ENCODE data around the gene MED6. TPM values are rescaled to one million over a fixed set of nuclear protein-coding genes. Genes with fewer than 3 reads are reported as not detected.

The MED6 gene, protein sequence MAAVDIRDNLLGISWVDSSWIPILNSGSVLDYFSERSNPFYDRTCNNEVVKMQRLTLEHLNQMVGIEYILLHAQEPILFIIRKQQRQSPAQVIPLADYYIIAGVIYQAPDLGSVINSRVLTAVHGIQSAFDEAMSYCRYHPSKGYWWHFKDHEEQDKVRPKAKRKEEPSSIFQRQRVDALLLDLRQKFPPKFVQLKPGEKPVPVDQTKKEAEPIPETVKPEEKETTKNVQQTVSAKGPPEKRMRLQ
- total RNA-seq: 10 to 100 TPM; 47.9 to 49.0 TPM

DNA sequence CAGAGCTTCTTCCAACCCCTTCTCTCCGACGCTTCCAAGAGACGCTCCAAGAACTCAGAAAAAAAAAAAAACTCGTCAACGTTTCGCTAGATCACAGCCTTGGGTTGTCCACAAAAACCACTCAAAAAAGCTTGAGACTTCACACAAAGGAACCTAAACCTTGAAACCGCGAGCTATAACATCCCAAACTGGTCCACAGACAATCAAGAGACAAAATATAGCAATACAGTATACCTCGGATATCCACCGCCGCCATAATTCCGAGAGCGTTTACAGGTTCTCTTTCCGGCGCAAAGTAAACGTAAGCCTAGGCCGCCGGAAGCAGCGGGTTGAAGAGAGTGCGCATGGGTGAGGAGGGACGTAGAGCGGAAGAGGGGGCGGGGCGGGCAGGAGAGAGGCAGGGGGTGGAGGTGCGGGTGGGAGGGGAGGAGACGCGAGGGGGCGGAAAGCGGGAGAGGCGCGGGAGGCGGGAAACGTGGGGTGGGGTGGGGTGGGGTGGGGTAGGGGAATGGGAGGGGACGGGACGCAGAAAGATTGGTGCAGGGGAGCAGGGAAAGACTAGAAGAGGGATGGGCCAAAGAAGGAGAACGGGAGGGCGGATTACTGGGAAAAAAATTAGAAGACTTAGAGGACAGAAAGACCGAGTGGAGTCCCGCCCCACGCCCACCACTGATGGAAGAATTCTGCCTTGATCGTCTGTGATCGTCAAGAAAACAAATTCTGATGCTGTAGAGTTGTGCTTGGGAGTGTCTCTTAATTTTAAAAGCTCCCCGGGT, at the start of gene MED6:
Gene MED6 (minus strand): TSS at position 274 of the 776 bp plus-strand sequence. CDS start 18 bp downstream, at position 256.
- H3K27ac Mint-ChIP-seq: peak within 1 kb of the TSS; percentile 100
- H3K4me3 Mint-ChIP-seq: peak within 1 kb of the TSS; percentile 98 to 100
- peaks cover 4 to 5% of the 10 kb centered on the region in 2 donors for H3K36me3 Mint-ChIP-seq (ENCODE audit: insufficient read depth in 2 of 2)
- peak; percentile 90 to 94 for DNase-seq
- H3K4me1 Mint-ChIP-seq (ENCODE audit: low read depth): peaks cover 35% of the 10 kb centered on the region
- no peaks in the 10 kb centered on the region for H3K27me3 Mint-ChIP-seq (ENCODE audit: low read depth)
- peak; percentile 99 to 100 for ATAC-seq (replicated peaks in 1 of 2)
- no peaks in the 10 kb centered on the region for H3K9me3 Mint-ChIP-seq

DNA sequence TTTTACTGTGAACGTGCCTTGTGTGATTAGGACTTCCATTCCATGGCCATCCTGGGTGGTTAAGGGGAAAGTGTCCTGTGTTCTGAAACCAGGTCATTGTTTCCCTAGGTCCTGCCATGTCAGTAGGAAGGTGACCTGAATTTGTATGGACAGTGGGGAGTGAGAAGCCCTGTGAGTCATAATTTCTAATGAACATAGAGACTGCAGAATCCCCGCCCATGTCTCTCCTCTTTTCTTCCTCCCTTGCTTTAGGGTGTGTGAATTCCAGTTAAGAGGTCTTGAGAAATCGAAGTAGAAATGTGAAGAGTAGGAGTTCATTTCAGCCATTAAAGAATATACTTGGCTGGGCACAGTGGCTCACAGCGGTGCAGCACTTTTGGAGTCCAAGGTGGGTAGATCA, 49.3 kb upstream of the MED6 start:
- Mint-ChIP-seq H3K4me1 (ENCODE audit: low read depth) (peaks cover 68% of the 10 kb centered on the region), H3K9me3 (no peaks in the 10 kb centered on the region), H3K27me3 (ENCODE audit: low read depth) (no peaks in the 10 kb centered on the region), H3K4me3 (no peak overlapping the region), H3K36me3 (ENCODE audit: insufficient read depth in 2 of 2) (peaks cover 2 to 8% of the 10 kb centered on the region in 2 donors), H3K27ac (peak overlapping the region; percentile 67)
- DNase-seq: no peak
- no peak for ATAC-seq (replicated peaks in 1 of 2)

DNA sequence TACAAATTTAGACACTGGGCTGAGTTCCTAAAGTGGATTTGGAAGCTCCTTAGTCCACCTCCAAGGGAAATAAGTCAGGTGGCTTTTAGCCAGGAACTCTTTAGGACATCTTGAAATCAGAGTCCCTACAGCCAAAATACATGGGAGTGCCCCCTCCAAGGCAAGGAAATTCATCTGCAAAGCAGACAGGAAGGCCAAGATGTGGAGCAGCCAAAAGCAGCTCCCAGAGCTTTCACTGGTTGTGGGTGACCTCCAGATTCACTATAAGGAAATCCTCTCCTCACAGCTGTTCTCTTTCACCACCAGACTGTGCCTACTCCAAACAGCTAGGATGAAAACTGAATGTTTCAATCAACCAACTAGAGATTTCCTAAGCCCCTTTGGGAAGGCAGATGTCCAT, 47.9 kb upstream of the MED6 start:
- no peak for DNase-seq

DNA sequence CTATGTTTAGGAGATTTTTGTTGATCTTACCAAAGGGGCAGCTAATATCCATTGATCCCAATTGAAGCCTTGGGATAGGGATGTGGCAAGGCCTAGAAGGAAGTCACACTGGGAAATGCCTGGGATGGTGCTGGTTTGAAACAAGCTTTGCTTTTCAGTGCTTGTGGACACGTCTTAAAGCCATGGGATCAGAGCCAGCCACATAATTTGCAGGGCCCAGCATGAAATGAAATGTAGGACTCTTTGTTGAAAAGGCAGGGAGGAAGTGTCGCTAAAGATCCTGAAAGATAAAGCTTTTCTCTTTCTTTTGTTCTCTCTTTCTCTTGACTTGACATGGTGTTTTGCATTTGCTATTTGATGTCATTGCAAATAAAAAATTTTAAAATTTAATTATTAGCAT, 46.2 kb upstream of the MED6 start:
- Mint-ChIP-seq H3K27ac (no peak overlapping the region), H3K36me3 (ENCODE audit: insufficient read depth in 2 of 2) (peaks cover 3 to 4% of the 10 kb centered on the region in 2 donors), H3K4me3 (peak overlapping the region; percentile 8 to 72), H3K9me3 (no peaks in the 10 kb centered on the region), H3K27me3 (ENCODE audit: low read depth) (no peaks in the 10 kb centered on the region), H3K4me1 (ENCODE audit: low read depth) (peaks cover 54% of the 10 kb centered on the region)
- DNase-seq (no peak), ATAC-seq (replicated peaks in 1 of 2) (no peak)

More for the DNA sequence above, 47.9 kb upstream of the MED6 start:
- no peak for ATAC-seq (replicated peaks in 1 of 2)
- no peak overlapping the region for H3K27ac Mint-ChIP-seq
- peaks cover 2 to 5% of the 10 kb centered on the region in 2 donors for H3K36me3 Mint-ChIP-seq (ENCODE audit: insufficient read depth in 2 of 2)
- no peaks in the 10 kb centered on the region for H3K9me3 Mint-ChIP-seq
- peaks cover 68% of the 10 kb centered on the region for H3K4me1 Mint-ChIP-seq (ENCODE audit: low read depth)
- no peaks in the 10 kb centered on the region for H3K27me3 Mint-ChIP-seq (ENCODE audit: low read depth)
- no peak overlapping the region for H3K4me3 Mint-ChIP-seq

DNA sequence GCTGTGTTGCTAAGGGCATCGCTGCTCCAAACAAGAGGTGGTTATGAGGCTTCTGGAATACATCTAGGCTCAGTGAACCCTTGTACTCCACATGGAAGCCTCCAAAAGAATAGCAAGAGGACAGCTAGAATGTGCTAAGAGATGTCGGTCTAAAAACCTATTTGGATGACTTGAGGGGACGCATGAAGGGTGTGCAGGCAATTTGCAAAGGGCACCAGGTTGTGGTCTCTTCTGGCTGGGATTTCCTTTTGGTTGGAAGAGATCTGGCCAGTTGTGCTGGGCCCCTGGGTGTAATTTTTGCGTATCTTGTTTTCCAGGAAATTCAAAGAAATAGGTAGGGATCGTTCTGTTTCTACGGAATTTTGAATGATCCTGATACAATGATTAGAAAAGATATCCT, 45.4 kb upstream of the MED6 start:
- H3K27ac Mint-ChIP-seq: peak overlapping the region; percentile 80
- DNase-seq (no peak), ATAC-seq (replicated peaks in 1 of 2) (no peak)
- no peaks in the 10 kb centered on the region for H3K9me3 Mint-ChIP-seq
- H3K36me3 Mint-ChIP-seq (ENCODE audit: insufficient read depth in 2 of 2): peaks cover 3 to 9% of the 10 kb centered on the region in 2 donors
- peak overlapping the region in 1 of 2 donors; percentile 72 for H3K4me3 Mint-ChIP-seq
- no peaks in the 10 kb centered on the region for H3K27me3 Mint-ChIP-seq (ENCODE audit: low read depth)
- H3K4me1 Mint-ChIP-seq (ENCODE audit: low read depth): peaks cover 49% of the 10 kb centered on the region

DNA sequence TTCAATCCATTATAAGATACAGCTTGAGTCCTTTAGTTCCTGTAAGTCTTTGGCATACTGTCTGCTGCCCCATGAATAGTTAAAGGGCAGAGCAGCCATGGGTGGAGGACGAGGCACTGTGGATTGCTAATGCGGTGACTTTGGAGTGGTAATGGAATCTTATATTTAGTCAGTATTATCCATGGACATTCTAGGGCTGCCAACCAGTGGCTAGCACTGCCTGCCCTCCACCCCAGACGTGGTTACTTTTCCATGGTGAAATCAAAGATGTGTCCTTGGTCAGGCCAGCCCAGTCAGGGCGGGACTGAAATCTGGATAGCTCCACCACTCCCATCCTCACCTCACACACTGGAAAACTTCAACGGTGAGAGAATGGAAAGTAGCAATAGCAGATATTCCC, 43.5 kb upstream of the MED6 start:
- no peak for DNase-seq
- no peak for ATAC-seq (replicated peaks in 1 of 2)
- no peaks in the 10 kb centered on the region for H3K9me3 Mint-ChIP-seq
- peak overlapping the region; percentile 91 to 95 for H3K4me3 Mint-ChIP-seq
- H3K27ac Mint-ChIP-seq: peak overlapping the region; percentile 90
- peaks cover 51% of the 10 kb centered on the region for H3K4me1 Mint-ChIP-seq (ENCODE audit: low read depth)
- peaks cover 3 to 8% of the 10 kb centered on the region in 2 donors for H3K36me3 Mint-ChIP-seq (ENCODE audit: insufficient read depth in 2 of 2)
- H3K27me3 Mint-ChIP-seq (ENCODE audit: low read depth): no peaks in the 10 kb centered on the region

DNA sequence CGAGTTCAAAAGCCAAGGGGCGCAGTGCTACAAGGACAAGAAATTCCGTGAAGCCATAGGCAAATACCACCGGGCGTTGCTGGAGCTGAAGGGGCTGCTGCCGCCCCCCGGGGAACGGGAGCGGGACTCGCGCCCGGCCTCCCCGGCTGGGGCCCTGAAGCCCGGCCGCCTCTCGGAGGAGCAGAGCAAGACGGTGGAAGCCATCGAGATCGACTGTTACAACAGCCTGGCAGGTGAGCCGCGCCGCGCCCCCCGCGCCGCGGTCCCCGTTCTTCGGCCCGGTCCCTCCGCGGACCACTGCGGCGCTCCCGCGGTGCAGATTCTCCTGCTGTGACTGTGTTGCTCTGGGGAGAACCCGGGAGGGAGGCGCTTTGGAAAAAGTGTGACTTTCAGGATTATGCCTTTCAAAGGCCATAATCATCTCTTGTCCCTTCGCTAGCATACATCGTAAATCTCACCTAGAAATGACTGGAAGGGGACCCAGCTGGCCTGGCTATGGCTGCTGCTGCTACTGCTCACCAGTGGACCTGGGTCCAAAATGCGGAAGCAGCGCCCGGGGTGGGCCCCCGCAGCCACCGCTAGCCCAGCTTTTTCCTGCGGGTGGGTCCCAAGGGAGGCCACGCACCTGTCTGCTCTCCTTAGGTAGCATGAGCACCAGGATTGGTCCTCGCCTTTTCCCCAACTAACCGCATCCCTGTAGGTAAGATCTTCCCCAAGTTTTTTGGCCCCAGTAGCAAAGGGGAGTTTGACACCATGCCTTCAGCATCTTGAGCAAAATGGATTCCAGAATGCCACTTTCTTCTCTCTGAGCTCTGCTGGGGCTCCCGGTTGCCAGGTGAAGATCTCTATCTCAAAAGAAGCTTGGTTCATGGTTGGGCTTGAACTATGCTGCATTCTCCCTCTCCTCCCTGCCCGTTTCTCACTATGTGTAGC, 42.1 kb upstream of the MED6 start:
- ATAC-seq (replicated peaks in 1 of 2) (peak; percentile 36 to 48), DNase-seq (peak; percentile 45 to 61)
- Mint-ChIP-seq H3K27me3 (ENCODE audit: low read depth) (no peaks in the 10 kb centered on the region), H3K36me3 (ENCODE audit: insufficient read depth in 2 of 2) (peaks cover 3 to 8% of the 10 kb centered on the region in 2 donors), H3K27ac (peak overlapping the region; percentile 90), H3K4me1 (ENCODE audit: low read depth) (peaks cover 51% of the 10 kb centered on the region), H3K4me3 (peak overlapping the region; percentile 91 to 95), H3K9me3 (no peaks in the 10 kb centered on the region)

DNA sequence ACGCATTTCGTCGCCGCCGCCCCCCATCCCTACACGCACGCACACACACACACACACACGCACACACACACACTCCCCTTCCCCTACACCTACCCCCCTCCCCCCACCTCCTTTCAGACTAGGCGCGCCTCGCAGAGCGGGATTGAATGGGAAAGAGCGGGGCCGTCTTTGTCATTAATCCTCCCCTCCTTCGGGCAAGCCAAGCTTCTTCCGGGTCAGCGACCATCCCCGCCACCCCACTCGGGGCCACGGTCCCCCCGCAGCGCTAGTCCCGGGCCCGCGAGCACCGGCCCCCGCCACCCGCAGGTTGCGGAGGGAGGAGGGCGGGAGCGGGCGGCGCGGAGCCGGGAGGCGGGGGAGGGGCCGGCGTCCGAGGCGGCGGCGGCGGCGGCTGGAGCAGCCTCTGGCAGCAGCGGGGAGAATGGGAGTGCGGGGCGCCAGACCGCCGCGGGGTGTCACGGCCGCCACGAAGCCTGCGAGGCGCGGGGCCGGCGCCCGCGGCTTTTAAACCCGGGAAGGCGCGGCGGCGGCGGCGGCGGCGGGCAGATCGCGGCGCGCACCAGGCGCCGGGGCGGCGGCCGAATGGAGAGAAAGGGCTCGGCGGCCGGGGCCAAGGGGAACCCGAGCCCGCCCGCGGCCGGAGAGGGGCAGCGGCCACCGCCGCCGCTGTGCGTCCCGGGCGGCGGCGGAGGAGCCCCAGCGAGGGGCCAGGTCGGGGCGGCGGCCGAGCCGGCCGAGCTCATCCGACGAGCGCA, 41.3 kb upstream of the MED6 start, which contains the start of gene TTC9:
Gene TTC9 (plus strand): TSS at position 369 of the 755 bp plus-strand sequence. CDS start 214 bp downstream, at position 583.
- peak within 1 kb of the TSS; percentile 90 for H3K27ac Mint-ChIP-seq
- peak; percentile 45 to 59 for DNase-seq

DNA sequence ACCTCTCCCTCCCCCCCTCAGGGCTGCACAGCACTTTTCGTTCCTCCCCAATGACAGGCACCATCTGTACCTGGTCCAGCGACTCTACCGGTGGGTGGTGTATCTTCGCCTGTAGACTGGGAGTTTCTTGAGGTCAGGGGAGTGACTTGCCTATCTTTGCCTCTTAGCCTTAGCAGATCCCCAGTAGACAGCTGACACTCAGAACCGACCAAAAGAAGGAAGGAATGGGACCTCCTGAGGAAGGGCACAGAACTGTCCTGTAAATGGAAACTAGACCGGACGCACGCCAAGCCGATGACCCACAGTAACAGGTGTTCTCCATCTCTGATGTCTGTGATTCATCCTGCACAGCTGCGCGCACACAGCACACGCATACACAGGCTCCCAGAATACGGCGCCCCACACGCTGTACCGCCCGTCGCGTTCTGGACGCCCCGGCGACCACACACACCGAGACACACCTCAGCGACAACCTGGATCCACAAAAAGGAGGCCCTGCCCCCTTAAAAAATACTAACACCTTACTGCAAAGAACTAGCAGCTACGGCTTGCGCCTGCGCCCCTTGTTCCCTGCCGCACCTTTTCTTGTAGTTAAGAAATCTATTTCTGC, 40.6 kb upstream of the MED6 start:
- peaks cover 6 to 8% of the 10 kb centered on the region in 2 donors for H3K36me3 Mint-ChIP-seq (ENCODE audit: insufficient read depth in 2 of 2)
- ATAC-seq (replicated peaks in 1 of 2) (peak; percentile 82 to 83), DNase-seq (peak; percentile 63 to 64)
- peak overlapping the region; percentile 90 to 97 for H3K4me3 Mint-ChIP-seq
- no peaks in the 10 kb centered on the region for H3K27me3 Mint-ChIP-seq (ENCODE audit: low read depth)
- H3K4me1 Mint-ChIP-seq (ENCODE audit: low read depth): peaks cover 50% of the 10 kb centered on the region
- H3K9me3 Mint-ChIP-seq: peaks cover 2 to 3% of the 10 kb centered on the region in 2 donors
- H3K27ac Mint-ChIP-seq: peak overlapping the region; percentile 88

More for the DNA sequence above, 41.3 kb upstream of the MED6 start, which contains the start of gene TTC9:
- Mint-ChIP-seq H3K36me3 (ENCODE audit: insufficient read depth in 2 of 2) (peaks cover 3 to 8% of the 10 kb centered on the region in 2 donors), H3K4me1 (ENCODE audit: low read depth) (peaks cover 50% of the 10 kb centered on the region), H3K9me3 (no peaks in the 10 kb centered on the region), H3K27me3 (ENCODE audit: low read depth) (no peaks in the 10 kb centered on the region), H3K4me3 (peak within 1 kb of the TSS; percentile 95 to 97)
- peak; percentile 48 to 49 for ATAC-seq (replicated peaks in 1 of 2)

DNA sequence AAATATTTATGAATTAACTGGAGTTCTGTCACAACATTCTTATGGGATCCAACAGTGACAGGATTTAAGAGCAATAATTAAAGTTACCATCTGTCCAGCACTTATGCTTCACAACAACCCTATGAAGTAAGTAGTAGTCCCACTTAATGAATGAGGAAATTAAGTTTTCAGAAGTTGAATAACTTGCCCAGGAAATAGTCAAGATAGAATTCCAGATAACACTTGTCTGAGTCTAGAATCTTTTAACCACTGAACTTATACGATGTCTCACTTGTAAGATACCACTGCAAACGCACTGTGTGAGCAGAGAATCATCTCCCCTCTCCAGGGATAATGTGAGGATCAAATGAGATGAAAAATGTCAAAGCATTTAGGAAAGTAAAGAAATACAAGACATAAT, 38.0 kb upstream of the MED6 start:
- no peak for DNase-seq
- Mint-ChIP-seq H3K27ac (no peak overlapping the region), H3K9me3 (peaks cover 2 to 3% of the 10 kb centered on the region in 2 donors), H3K4me3 (no peak overlapping the region), H3K27me3 (ENCODE audit: low read depth) (no peaks in the 10 kb centered on the region), H3K4me1 (ENCODE audit: low read depth) (peaks cover 31% of the 10 kb centered on the region), H3K36me3 (ENCODE audit: insufficient read depth in 2 of 2) (peaks cover 6 to 8% of the 10 kb centered on the region in 2 donors)
- no peak for ATAC-seq (replicated peaks in 1 of 2)

DNA sequence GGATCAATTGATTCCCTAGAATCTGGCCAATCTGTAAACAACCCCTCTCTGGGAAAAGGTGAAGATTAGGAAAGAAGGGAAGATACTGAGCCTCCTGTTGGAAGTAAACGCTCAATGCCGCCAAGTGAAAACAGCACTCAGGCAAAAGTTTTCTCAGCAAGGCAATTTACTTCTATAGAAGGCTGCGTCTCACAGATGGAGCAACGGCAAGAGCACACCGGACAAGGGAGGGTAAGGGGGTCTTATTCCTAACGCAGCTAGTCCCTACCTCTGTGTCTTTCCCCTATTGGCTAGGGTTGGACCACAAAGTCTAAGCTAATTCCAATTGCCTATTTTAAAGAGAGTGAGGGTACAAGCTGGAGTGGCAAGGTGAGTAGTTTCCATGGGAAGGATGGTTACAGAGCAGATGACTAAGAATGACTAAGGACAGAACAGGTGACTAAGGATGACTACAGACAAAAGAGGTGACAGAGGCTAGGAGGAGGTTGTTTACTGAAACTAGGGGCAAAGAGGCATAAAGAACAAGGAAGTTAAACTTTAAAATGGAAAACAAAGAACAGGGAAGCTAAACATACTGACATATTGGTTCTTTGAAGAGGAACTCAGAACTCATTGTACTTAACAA, 35.6 kb upstream of the MED6 start:
- peak; percentile 76 to 82 for ATAC-seq (replicated peaks in 1 of 2)
- peak overlapping the region; percentile 20 for H3K27ac Mint-ChIP-seq
- peaks cover 2 to 3% of the 10 kb centered on the region in 2 donors for H3K9me3 Mint-ChIP-seq
- no peak for DNase-seq
- no peaks in the 10 kb centered on the region for H3K27me3 Mint-ChIP-seq (ENCODE audit: low read depth)
- peaks cover 2% of the 10 kb centered on the region in 2 donors for H3K36me3 Mint-ChIP-seq (ENCODE audit: insufficient read depth in 2 of 2)
- H3K4me3 Mint-ChIP-seq: peak overlapping the region in 1 of 2 donors; percentile 1
- peaks cover 26% of the 10 kb centered on the region for H3K4me1 Mint-ChIP-seq (ENCODE audit: low read depth)
